Left lobe of liver (tissue), 2 donors: ENCODE data around the gene TAC4. TPM values are rescaled to one million over a fixed set of nuclear protein-coding genes. Genes with fewer than 3 reads are reported as not detected.

ENCODE experiments used
- ATAC-seq: fragments of 200-7000 bp; cut with Tn5 transposase; one replicate; pipeline ENCODE4 v1.9.1; 2020; ENCODE audit warnings: mild to moderate bottlenecking, moderate library complexity
- DNase-seq: peaks from one replicate; pipeline ENCODE4 v3.0.0-alpha.2; 2020; ENCODE audit warnings: low spot score
- total RNA-seq: library from RNA; stranded (reverse); gene quantifications from one replicate; pipeline ENCODE4 v1.2.1, GENCODE V29; 2021
- donor health status: DM: no; HTN: no; CAD: no; lungs with moderate emphysema.
- donor health status: DM: no; HTN: yes; CAD: no.

The TAC4 gene
- total RNA-seq, 1 donor from 2014 or later: not detected

GRCh38 chr17:49845321-49845720, 2.5 kb downstream of the TAC4 start:
- no peak for DNase-seq
- ATAC-seq: no peak

GRCh38 chr17:49843774-49844350, 4.0 kb downstream of the TAC4 start:
- ATAC-seq (no peak), DNase-seq (no peak)

GRCh38 chr17:49842846-49843245, 5.0 kb downstream of the TAC4 start:
- DNase-seq: no peak
- no peak for ATAC-seq

- ATAC-seq (no peak), DNase-seq (no peak)
These were observed 5.5 kb downstream of the TAC4 start for GRCh38 chr17:49842371-49842770.

- DNase-seq (no peak), ATAC-seq (no peak)
These were observed 6.3 kb downstream of the TAC4 start for GRCh38 chr17:49841548-49841947.

- DNase-seq (no peak), ATAC-seq (no peak)
These were observed 8.4 kb downstream of the TAC4 start for GRCh38 chr17:49839455-49839854.

GRCh38 chr17:49836111-49837030, 11.5 kb downstream of the TAC4 start:
- ATAC-seq (peak; percentile 32), DNase-seq (no peak)

GRCh38 chr17:49835472-49835871, 12.4 kb downstream of the TAC4 start:
- ATAC-seq (no peak), DNase-seq (no peak)

GRCh38 chr17:49834118-49834743, 13.6 kb downstream of the TAC4 start:
- DNase-seq (no peak), ATAC-seq (no peak)

- DNase-seq (no peak), ATAC-seq (peak; percentile 27)
These were observed 14.8 kb downstream of the TAC4 start for GRCh38 chr17:49832840-49833599.

GRCh38 chr17:49830605-49831004, 17.3 kb downstream of the TAC4 start:
- ATAC-seq (no peak), DNase-seq (no peak)

GRCh38 chr17:49829026-49829425, 18.8 kb downstream of the TAC4 start:
- no peak for ATAC-seq

GRCh38 chr17:49828325-49828724, 19.5 kb downstream of the TAC4 start:
- DNase-seq (peak; percentile 27), ATAC-seq (peak; percentile 36)

More at GRCh38 chr17:49829026-49829425, 18.8 kb downstream of the TAC4 start:
- DNase-seq: no peak

- ATAC-seq (no peak), DNase-seq (no peak)
These were observed 22.2 kb downstream of the TAC4 start for GRCh38 chr17:49825645-49826044.

GRCh38 chr17:49823614-49824013, 24.3 kb downstream of the TAC4 start:
- DNase-seq (no peak), ATAC-seq (no peak)

- ATAC-seq (no peak), DNase-seq (no peak)
These were observed 25.0 kb downstream of the TAC4 start for GRCh38 chr17:49822829-49823228.

GRCh38 chr17:49821916-49822315, 26.0 kb downstream of the TAC4 start:
- ATAC-seq (no peak), DNase-seq (no peak)

- no peak for DNase-seq
- no peak for ATAC-seq
These were observed 26.4 kb downstream of the TAC4 start for GRCh38 chr17:49821466-49821865.

- DNase-seq (no peak), ATAC-seq (no peak)
These were observed 27.1 kb downstream of the TAC4 start for GRCh38 chr17:49820773-49821172.

- no peak for DNase-seq
- no peak for ATAC-seq
These were observed 28.2 kb downstream of the TAC4 start for GRCh38 chr17:49819651-49820050.

GRCh38 chr17:49819138-49819537, 28.7 kb downstream of the TAC4 start:
- DNase-seq (no peak), ATAC-seq (no peak)
